ENCODE data around the gene NLRP3. TPM values are rescaled to one million over a fixed set of nuclear protein-coding genes. Genes with fewer than 3 reads are reported as not detected.
"Not testable (repeated sequence)": the region's sequence is repeated elsewhere in the genome, so short reads cannot be mapped to it uniquely, and the experiment has no call there.

The NLRP3 gene
- total RNA-seq, 1 donor from 2014 or later: 1.1 TPM

DNA sequence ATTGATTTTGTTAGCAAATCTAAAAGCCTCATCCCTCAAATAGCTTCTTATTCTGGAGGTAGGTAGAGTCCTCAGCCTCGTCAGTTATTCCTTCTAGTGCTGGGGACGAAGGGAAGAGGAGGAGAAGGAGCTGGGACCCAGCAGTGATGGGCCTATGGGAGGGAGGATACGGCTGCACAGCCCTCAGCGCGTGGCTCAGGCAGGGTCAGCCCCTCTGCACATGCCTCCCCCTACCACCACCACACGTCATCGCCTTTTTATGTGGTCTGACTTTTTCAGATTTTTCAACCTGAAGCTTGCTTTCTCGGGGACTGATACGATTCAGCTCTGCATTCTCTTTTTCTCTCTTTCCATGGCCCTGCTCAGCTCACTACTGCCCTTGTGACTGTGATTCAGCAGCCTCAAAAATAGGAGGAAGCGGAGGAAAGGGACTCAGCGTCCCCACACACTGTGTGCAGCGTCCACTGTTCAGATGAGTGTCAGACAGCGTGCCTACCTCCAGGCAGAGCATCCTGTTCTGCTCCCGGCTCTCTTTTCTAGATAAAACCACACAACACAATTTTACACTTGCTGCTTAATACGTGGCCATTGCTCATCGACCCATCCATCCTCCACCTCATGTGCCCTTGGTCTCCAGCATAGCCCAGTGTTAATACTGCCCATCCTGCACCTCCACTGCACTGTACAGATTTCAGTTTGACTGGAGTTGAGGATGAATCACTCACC is 41.1 kb downstream of the NLRP3 start:
- intact Hi-C loops (cut with DNase I): no loop called here
- DNase-seq (ENCODE audit: low spot score): no peak

DNA sequence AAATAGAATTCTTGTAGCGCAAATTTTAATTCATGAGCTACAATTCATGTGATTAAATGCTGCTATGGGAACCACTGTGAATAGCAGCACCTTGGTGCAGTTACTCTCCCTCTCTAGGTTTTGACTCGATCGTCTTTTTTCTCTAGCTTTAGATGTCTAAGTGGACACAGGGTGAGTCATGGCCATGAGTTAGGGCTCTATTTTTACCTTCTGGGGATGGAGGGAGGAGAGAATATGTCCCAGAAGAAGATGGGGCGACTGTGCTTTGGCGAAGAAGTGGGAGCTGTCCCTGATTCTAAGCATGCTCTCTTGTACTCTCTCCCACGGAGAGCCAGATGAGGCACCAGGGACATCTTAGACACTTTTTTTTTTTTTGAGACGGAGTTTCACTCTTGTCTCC is 43.5 kb downstream of the NLRP3 start:
- no peak for DNase-seq (ENCODE audit: low spot score)
- intact Hi-C loops (cut with DNase I): no loop called here

DNA sequence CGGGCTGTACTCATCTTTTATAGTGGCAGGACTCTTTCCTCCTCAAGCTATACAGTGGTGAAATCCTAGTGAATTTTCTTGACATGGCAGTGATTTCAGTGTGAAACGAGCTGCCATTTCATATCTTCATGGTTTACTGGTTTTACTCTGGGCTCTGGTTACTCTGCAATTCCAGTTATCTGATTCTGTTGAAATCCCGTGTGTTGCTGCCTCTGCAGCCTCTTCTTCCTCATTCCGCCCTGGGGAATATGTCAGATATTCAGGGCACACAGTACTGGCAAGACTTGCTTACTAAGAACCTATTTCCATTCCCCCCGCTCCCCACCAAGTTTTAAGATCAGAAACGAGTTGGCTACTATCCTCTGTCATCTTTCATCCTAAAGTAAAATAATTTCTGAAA is 49.8 kb downstream of the NLRP3 start:
- no peak for DNase-seq (ENCODE audit: low spot score)
- intact Hi-C loops (cut with DNase I): no loop called here

DNA sequence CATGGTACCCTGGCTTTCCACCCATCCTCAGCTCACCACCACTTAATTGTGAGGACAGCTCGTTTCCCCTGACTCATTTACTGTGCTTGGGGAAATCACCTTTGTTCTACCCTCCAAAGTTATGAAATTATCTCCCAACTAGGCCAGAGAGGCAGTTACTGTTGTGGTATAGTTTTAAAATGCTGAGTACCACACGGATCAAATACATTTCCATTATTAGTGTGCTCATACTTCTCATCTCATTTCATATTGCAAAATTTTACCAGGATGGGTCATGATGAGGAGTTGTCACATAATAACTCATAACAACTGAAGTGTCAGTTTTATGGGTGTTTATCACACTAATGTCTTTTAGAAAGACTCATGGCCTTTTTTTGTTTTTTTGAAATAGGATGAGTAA is 51.2 kb downstream of the NLRP3 start:
- intact Hi-C loops (cut with DNase I): no loop called here
- DNase-seq (ENCODE audit: low spot score): no peak

DNA sequence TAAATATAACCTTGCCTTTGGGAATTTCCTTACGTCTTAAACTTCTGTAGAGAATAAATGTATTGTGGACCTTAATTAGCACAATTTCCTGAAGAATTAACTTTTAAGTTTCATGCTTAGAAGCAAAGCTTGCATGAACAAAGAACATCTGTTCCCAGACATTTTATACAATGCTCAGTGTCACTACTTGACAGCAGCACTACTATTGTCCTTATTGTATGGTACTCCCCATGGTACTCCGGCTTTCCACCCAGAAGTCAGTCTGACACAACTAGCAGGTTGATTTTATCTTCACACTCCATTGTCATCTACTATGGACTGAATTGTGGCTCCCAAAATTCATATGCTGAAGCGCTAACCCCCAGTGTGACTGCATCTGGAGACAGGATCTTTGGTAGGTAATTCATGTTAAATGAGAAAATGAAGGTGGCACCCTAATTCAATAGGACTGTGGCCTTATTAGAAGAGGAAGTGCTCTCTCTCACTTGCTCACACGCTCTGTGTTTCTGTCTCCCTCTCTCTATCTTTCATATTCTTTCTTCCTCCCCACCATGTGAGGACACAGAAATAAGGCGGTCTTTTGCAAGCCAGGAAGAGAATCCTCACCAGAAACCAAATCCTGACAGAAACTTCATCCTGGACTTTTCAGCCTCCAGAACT is 52.6 kb downstream of the NLRP3 start:
- no peak for DNase-seq (ENCODE audit: low spot score)
- intact Hi-C loops (cut with DNase I): no loop called here

DNA sequence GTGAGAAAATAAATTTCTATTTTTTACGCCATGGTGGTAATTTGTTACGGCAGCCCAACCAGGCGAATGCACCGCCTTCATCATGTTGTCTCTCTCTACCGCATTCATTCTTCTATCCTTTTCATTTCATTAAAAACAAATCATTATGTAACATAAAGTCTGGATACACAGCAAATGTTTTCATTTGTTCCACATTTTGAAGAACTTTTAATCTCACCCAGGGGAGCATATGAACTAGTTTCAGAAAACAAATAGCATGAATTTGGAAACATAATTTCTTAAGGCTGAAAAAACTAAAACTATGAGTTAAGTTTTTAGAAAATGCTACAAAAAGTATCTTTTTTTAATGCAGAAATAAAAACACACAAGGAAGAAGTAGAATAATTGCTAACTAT is 53.2 kb downstream of the NLRP3 start:
- DNase-seq (ENCODE audit: low spot score): no peak
- intact Hi-C loops (cut with DNase I): no loop called here

DNA sequence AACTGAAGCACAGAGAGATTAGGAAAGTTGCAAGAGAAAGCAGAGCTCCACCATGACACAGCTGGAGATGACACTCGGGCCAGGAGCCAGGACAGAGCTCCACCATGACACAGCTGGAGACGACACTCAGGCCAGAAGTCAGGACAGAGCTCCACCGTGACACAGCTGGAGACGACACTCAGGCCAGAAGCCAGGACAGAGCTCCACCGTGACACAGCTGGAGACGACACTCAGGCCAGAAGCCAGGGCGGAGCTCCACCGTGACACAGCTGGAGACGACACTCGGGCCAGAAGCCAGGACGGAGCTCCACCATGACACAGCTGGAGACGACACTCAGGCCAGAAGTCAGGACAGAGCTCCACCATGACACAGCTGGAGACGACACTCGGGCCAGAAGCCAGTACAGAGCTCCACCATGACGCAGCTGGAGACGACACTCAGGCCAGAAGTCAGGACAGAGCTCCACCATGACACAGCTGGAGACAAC is 55.0 kb downstream of the NLRP3 start:
- DNase-seq (ENCODE audit: low spot score); intact Hi-C loops (cut with DNase I): not testable (repeated sequence)

DNA sequence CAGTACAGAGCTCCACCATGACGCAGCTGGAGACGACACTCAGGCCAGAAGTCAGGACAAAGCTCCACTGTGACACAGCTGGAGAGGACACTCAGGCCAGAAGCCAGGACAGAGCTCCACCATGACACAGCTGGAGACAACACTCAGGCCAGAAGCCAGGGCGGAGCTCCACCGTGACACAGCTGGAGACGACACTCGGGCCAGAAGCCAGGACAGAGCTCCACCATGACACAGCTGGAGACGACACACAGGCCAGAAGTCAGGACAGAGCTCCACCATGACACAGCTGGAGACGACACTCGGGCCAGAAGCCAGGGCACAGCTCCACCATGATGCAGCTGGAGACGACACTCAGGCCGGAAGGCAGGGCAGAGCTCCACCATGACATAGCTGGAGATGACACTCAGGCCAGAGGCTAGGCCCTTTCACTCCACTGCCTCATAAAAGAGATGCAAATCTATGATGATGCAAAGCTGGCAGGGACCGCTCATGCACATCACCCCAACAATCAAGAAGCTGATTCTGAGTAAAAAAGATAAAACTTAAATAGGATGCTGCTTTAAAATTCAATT is 55.6 kb downstream of the NLRP3 start:
- intact Hi-C loops (cut with DNase I): no loop called here
- no peak for DNase-seq (ENCODE audit: low spot score)

DNA sequence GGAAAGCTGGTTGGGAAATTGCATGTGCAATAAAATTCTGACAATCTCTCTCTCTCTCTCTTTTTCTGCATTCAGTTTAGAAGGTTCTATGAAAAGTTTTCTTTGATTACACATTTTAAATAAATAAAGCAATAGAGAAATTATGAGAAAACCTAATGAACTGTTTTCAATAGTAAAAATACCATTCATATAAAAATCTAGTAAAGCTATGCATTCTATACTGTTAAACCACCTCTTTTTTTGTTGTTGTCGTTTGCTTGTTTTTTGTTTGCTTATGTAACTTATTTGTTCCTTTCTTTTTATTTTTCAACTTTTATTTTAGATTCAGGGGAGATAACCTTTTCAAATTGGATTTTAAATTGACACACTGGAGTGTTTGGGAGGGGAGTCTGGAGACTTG is 56.1 kb downstream of the NLRP3 start:
- intact Hi-C loops (cut with DNase I): no loop called here
- no peak for DNase-seq (ENCODE audit: low spot score)

DNA sequence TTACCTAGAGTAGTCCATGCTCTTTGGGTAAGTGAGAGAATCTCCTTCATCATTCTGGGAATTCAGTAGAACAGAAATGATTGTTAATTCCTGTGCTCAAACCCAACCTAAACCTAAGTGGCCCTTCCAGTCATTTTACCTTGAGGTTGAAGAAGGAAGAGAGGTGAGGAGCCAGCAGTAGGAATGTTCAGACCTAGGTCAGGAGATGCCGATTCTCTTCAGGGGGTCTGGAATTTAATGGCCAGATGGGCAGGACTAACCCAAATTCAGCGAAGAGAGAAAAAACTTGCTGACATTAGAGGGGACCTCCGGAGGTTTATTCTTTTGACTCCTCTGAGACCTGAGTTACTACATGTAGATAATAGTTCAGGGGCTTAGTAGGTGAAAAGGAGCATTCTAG is 58.4 kb downstream of the NLRP3 start:
- no peak for DNase-seq (ENCODE audit: low spot score)
- intact Hi-C loops (cut with DNase I): no loop called here

DNA sequence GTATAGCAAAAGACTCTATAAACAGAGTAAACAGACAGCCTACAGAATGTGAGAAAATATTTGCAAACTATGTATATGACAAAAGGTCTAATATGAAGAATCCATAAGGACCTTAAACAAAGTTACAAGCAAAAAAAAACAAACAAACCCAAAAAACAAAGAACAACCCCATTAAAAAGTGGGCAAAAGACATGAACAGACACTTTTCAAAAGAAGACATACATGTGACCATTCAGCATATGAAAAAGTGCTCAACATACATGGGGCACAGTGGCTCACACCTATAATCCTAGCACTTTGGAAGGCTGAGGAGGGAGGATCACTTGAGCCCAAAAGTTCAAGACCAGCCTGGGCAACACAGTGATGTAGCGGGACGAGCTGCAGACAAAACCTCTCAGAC is 59.8 kb downstream of the NLRP3 start:
- DNase-seq (ENCODE audit: low spot score): no peak
- intact Hi-C loops (cut with DNase I): no loop called here

DNA sequence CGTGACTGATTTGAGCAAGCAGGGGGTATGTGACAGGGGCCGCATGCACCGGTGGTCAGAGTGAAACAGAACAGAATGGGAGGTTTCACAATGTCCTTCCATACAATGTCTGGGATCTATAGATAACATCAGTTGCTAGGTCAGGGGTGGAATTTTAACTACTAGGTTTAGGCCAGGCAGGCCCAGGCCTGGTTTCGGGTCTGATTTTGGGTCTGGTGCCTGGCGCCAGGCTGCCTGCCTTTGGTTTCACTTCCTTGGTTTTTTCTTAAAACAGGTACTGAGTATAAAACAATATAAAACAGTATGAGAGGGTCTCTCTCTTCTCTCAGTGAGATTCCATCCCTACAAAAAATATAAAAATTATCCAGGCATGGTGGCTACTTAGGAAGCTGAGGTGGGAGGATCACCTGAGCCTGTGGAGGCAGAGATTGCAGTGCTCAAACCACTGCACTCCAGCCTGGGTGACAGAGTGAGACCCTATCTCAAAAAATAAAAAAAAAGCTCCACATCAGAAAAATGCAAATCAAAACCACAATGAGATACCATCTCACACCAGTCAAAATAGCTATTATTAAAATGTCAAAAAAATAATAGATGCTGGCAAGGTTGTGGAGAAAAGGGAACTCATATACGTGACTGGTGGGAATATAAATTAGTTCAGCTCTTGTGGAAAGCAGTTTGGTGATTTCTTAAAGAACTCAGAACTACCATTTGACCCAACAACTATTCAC is 60.5 kb downstream of the NLRP3 start:
- DNase-seq (ENCODE audit: low spot score); intact Hi-C loops (cut with DNase I): not testable (repeated sequence)

DNA sequence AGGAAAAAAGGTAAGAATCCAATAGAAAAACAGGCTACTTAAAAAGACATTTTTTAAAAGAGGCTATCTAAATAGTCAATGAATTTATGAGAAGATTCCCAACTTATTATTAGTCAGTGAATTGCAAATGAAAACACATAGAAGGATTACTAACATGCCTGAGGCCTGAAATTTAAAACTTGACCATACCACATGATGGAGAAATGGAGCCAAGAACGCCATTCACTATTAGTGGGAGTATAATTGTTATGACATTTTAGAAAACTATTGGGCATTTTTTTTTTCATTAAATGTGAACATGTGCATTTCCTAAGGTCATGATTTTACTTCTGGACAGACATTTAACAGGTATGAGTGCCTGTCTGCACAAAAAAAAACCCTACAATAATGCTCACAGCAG is 66.8 kb downstream of the NLRP3 start:
- no peak for DNase-seq (ENCODE audit: low spot score)
- intact Hi-C loops (cut with DNase I): no loop called here

DNA sequence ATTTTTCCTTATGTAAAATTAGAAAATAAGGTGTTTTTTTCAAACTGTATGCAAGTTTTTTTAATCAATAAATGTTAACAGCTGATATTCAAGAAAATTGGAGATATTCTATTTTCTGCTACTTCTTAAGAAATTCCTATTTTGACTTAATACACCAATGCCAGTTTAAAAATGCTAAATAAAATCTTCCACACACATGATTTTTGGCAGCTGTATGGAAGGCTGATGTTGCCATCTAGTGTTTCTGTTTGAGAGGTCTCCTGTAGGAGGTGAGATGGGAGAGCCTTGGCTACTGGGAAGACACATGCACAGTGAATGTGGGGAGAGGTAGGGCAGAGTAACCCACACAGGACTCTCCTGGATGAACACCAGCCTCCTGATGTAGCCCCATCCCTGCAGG is 71.1 kb downstream of the NLRP3 start:
- intact Hi-C loops (cut with DNase I): no loop called here
- no peak for DNase-seq (ENCODE audit: low spot score)

DNA sequence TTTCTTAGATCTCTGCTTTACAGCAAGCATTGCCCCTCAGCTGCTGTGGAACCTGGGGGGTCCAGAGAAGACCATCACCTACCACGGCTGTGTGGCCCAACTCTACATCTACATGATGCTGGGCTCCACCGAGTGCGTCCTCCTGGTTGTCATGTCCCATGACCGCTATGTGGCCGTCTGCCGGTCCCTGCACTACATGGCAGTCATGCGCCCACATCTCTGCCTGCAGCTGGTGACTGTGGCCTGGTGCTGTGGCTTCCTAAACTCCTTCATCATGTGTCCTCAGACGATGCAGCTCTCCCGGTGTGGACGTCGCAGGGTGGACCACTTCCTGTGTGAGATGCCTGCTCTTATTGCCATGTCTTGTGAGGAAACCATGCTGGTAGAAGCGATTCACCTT is 75.4 kb downstream of the NLRP3 start:
- intact Hi-C loops (cut with DNase I): loop anchor here (2.0 kb wide), 1 partner anchor 103 kb away; no protein-coding TSS in a partner anchor
- no peak for DNase-seq (ENCODE audit: low spot score)

DNA sequence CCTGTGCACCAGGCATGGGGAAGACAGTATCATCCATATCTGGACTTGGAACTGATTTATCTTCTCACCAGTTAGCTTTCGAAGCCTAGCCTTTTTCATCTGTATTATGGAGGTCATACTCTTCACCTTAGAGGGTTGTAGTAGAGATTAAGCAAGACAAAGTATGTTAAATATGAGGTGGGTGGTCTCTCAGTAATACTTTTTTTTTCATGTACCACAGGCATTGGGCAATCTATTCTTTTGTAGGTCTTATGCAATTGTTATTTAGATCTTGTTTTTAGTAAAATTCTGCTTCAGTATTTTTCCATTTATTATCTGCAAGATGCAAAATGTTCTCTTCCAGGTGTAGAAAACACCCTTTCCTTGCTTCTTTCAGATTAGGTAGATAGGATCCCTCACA is 77.1 kb downstream of the NLRP3 start:
- intact Hi-C loops (cut with DNase I): no loop called here

DNA sequence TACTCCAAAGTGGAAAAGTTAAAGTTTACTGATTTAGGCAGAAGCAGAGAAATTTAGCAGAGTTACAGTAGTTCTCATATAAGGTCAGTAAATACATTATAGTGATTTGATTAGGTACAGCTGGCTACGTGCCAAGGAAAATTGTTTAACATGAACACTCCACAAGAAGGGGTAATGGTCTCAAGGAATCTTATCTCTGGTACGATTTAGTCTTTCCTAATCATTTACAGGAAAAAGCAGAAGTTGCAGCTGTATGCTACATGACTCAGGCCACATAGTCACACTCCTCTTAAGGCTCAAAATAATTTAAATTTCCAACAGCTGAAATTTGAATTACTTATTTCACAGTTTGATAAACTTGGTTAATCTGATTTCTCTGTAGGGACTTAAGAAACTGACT is 78.8 kb downstream of the NLRP3 start:
- no peak for DNase-seq (ENCODE audit: low spot score)
- intact Hi-C loops (cut with DNase I): no loop called here

More for the DNA sequence above, 77.1 kb downstream of the NLRP3 start:
- no peak for DNase-seq (ENCODE audit: low spot score)

DNA sequence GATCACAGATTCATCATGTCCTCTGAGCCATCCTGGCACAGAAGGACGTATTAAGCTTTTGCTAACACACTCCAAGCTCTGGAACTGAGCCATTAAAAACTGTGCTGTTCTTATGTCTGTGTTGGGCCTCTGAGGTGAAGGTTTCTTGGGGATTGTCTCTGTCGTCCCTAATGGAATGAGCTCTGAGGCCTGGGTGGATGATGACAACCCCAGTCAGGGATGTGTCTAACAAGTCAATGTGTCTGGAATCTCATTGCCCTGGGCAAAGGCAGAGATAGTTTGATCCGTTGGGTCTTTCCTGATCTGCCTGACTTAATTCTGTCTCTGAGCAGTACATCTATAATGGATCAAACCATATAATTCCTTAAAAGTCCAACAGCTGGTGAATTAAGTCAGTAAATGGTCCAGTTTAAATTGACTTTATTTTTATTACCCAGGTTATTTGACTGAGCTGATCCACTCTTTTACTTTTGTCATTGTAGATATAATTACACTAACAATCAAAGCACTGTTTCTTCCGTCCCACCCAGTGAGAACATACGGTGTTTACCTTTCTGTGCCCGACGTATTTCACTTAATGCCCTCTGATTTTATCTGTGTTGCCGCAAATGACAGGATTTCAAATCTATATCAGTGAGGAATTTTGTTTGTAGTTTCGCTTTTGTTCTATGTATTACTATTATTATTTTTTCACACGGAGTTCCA is 80.8 kb downstream of the NLRP3 start:
- intact Hi-C loops (cut with DNase I): no loop called here
- DNase-seq (ENCODE audit: low spot score): no peak
